Panc1 (cell line): ENCODE results near the gene RCN2. TPM values are rescaled to one million over a fixed set of nuclear protein-coding genes. Genes with fewer than 3 reads are reported as not detected.
A peak's percentile ranks its signal among the peaks of the same experiment; 100 is the strongest.

ENCODE experiments used
- ATAC-seq: fragments of 200-7000 bp; cut with Tn5 transposase; 2 replicates; pipeline ENCODE4 v1.9.1; 2020; ENCODE audit warnings: mild to moderate bottlenecking, moderate library complexity
- BruUV-seq: library from RNA; stranded (reverse); fragments of 400-500 nt; replicated peaks from 2 replicates; lab custom pipeline; 2021; lab: Mats Ljungman, UMichigan
- CTCF ChIA-PET: fragments of 300-600 bp; sonication (Branson Sonifier 250); formaldehyde crosslinking; loops from one replicate; lab custom pipeline; 2022; ENCODE audit warnings: antibody characterized with exemption; lab: Charles Lee
- POLR2A ChIA-PET: fragments of 300-600 bp; sonication (Branson Sonifier 250); formaldehyde crosslinking; loops from one replicate; lab custom pipeline; 2022; ENCODE audit warnings: antibody characterized with exemption; lab: Charles Lee
- DNase-seq: peaks from one replicate; pipeline ENCODE4 v3.0.0-alpha.2; 2010; ENCODE audit warnings: low read depth, low spot score
- H3K27ac ChIP-seq: 2 replicates; pipeline ENCODE4 v1.5.1; 2011; ENCODE audit warnings: mild to moderate bottlenecking, low read length, inconsistent platforms
- H3K27me3 ChIP-seq: fragments of 200-500 bp; sonication (Bioruptor generic); 2 replicates; pipeline ENCODE4 v1.6.0; 2014; ENCODE audit warnings: low read length, inconsistent platforms; ENCODE audit not compliant: control insufficient read depth, insufficient read depth
- H3K36me3 ChIP-seq: fragments of 200-500 bp; sonication (Bioruptor generic); 2 replicates; pipeline ENCODE4 v1.5.1; 2014; ENCODE audit warnings: inconsistent platforms, mild to moderate bottlenecking, low read length, moderate library complexity; ENCODE audit not compliant: control insufficient read depth, insufficient read depth
- H3K4me1 ChIP-seq: 2 replicates; pipeline ENCODE4 v1.5.1; 2011; ENCODE audit warnings: inconsistent platforms, mild to moderate bottlenecking, low read length, moderate library complexity; ENCODE audit not compliant: control insufficient read depth, insufficient read depth
- H3K4me3 ChIP-seq, 2 experiments: 2 replicates each; pipeline ENCODE4 v1.5.1; 2011 to 2012; ENCODE audit warnings: low read depth in 2 of 2, low read length in 2 of 2, mild to moderate bottlenecking in 2 of 2, inconsistent platforms in 1 of 2, moderate library complexity in 1 of 2
- H3K9me3 ChIP-seq: fragments of 200-500 bp; sonication (Bioruptor generic); 2 replicates; pipeline ENCODE4 v1.5.1; 2014; ENCODE audit warnings: low read depth, mild to moderate bottlenecking, inconsistent platforms, low read length, moderate library complexity; ENCODE audit not compliant: control insufficient read depth, insufficient read depth
- CTCF ChIP-seq: fragments of 450-650 bp; IDR thresholded peaks from 2 replicates; pipeline ENCODE4 v1.5.1; 2017; ENCODE audit warnings: mild to moderate bottlenecking
- POLR2AphosphoS5 ChIP-seq: IDR thresholded peaks from 2 replicates; pipeline ENCODE4 v1.6.1; 2012; ENCODE audit warnings: mild to moderate bottlenecking, low read depth, low read length, moderate library complexity
- REST ChIP-seq, 2 experiments: IDR thresholded peaks; 2 replicates each; pipeline ENCODE4 v1.6.1; 2011 to 2012; ENCODE audit warnings: low read depth in 2 of 2, control low read depth in 1 of 2, low read length in 1 of 2, mild to moderate bottlenecking in 1 of 2, moderate library complexity in 1 of 2; ENCODE audit not compliant: insufficient read depth in 1 of 2
- SIN3A ChIP-seq: IDR thresholded peaks from 2 replicates; pipeline ENCODE4 v1.6.1; 2012; ENCODE audit warnings: low read depth, mild to moderate bottlenecking, low read length, moderate library complexity, borderline replicate concordance; ENCODE audit not compliant: insufficient read depth
- TCF7L2 ChIP-seq: IDR thresholded peaks from 2 replicates; pipeline ENCODE4 v1.6.1; 2011; ENCODE audit warnings: mild to moderate bottlenecking, low read depth, low read length, inconsistent platforms
- in situ Hi-C: cut with HindIII; loops from 2 replicates; pipeline ENCODE4 v1.10.0; 2016; ENCODE audit warnings: low sequenced_read_pairs, low pct_unique_long_range_greater_than_20kb
- intact Hi-C: fragments of 100-400 bp; cut with micrococcal nuclease; formaldehyde crosslinking; loops from one replicate; pipeline ENCODE4 v1.10.0; 2022; ENCODE audit not compliant: unreplicated experiment
- total RNA-seq: library from RNA; stranded (reverse); gene quantifications from one replicate; pipeline ENCODE4 v1.2.1, GENCODE V29; 2021; ENCODE audit not compliant: unreplicated experiment

The RCN2 gene
- total RNA-seq, 1 experiment from 2014 or later, result 60.7 TPM

DNA sequence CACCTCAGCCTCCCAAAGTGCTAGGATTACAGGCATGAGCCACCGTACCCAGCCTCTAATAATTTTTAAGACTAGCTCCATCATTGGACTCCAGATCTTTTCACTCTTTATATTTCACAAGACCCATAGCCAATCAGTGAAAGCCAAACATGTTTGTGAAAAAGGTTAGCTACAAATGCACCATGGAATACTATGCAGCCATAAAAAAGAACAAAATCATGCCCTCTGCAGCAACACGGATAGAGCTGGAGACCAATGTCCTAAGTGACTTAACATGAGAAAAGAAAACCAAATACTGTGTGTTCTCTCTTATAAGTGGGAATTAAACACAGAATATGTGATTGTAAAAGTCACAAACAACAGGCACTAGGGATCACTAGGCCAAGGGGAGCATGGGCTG is 29.6 kb upstream of the RCN2 start:
- intact Hi-C loops, result no loop called here
- no TSS peak for BruUV-seq
- CTCF ChIA-PET, result no interaction called here

GRCh38 chr15:76903251-76903681 is 28.3 kb upstream of the RCN2 start:
- peaks cover 18% of the 10 kb centered on the region for H3K4me1 ChIP-seq
- H3K27ac ChIP-seq, result no peak overlapping the region
- DNase-seq, result peak; percentile 33
- no peak overlapping the region for H3K4me3 ChIP-seq
- ChIA-PET POLR2A (interaction anchor here (0.5 kb wide), 1 partner anchor 57 kb away, joined by 3 read pairs; no protein-coding TSS in a partner anchor), CTCF (no interaction called here)
- in situ Hi-C loops (no loop called here), intact Hi-C loops (no loop called here)
- no peaks in the 10 kb centered on the region for H3K9me3 ChIP-seq
- no peaks in the 10 kb centered on the region for H3K36me3 ChIP-seq
- ATAC-seq, result no peak
- TSS peak; percentile 73 for BruUV-seq
- TF ChIP-seq REST (IDR thresholded peaks at IDR 0.05; ENCODE audit: insufficient read depth in 1 of 2, low read depth in 2 of 2, low read length in 1 of 2) (no peak), CTCF (peak; percentile 67)
- H3K27me3 ChIP-seq, result no peaks in the 10 kb centered on the region

More for the DNA sequence above, 29.6 kb upstream of the RCN2 start:
- no peaks in the 10 kb centered on the region for H3K27me3 ChIP-seq
- in situ Hi-C loops, result no loop called here
- H3K4me3 ChIP-seq, result no peak overlapping the region
- H3K27ac ChIP-seq, result no peak overlapping the region
- no peaks in the 10 kb centered on the region for H3K36me3 ChIP-seq
- DNase-seq (no peak), ATAC-seq (no peak)
- H3K9me3 ChIP-seq, result no peaks in the 10 kb centered on the region
- POLR2A ChIA-PET, result no interaction called here
- TF ChIP-seq TCF7L2, result no peak
- TF ChIP-seq POLR2AphosphoS5, result no peak
- no peak for TF ChIP-seq SIN3A
- H3K4me1 ChIP-seq, result peaks cover 18% of the 10 kb centered on the region

DNA sequence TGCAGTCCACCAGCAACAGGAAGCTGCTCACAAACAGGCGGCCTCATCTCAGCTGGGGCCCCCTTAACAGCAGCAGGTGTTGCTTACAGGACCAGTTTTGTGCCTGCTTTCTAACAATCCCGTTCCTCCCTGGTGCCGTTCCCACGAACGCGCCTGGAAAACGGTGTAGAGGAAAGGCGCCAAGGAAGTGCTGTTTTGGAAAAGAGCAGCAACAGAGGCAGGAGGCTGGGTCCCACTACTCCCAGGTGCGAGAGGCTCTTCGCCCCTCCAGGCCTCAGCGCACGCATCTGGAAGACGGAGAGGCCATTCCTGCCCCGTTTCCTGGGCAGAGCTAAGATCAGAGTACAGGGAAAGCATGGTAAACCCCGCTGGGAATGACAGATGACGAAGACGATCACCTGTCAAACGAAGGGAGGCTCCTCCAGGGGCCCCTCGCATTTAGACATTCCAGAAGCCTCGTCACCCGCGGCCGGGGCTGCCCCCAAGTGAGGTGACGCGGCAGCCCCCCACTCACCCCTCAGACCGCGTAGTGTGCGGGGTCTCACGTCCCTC is 27.0 kb upstream of the RCN2 start:
- Histone ChIP-seq H3K4me3 (peak overlapping the region; percentile 79 to 86), H3K36me3 (no peaks in the 10 kb centered on the region), H3K27me3 (no peaks in the 10 kb centered on the region), H3K27ac (peak overlapping the region; percentile 93), H3K9me3 (no peaks in the 10 kb centered on the region), H3K4me1 (peaks cover 18% of the 10 kb centered on the region)
- intact Hi-C loops, result no loop called here
- CTCF ChIA-PET, result no interaction called here
- no peak for DNase-seq
- in situ Hi-C loops, result no loop called here
- POLR2A ChIA-PET, result no interaction called here
- peak; percentile 71 for ATAC-seq
- BruUV-seq, result no TSS peak
- TF ChIP-seq SIN3A, result no peak
- no peak for TF ChIP-seq POLR2AphosphoS5
- no peak for TF ChIP-seq CTCF
- no peak for TF ChIP-seq REST (IDR thresholded peaks at IDR 0.05; ENCODE audit: insufficient read depth in 1 of 2, low read depth in 2 of 2, low read length in 1 of 2)
- TF ChIP-seq TCF7L2, result no peak
